ENCODE measurements around the gene RRP7A. TPM values are rescaled to one million over a fixed set of nuclear protein-coding genes. Genes with fewer than 3 reads are reported as not detected.
A peak's percentile ranks its signal among the peaks of the same experiment; 100 is the strongest.
"Not testable (repeated sequence)": the region's sequence is repeated elsewhere in the genome, so short reads cannot be mapped to it uniquely, and the experiment has no call there.

The RRP7A gene
- total RNA-seq, 1 experiment from 2014 or later = 50.2 TPM

DNA sequence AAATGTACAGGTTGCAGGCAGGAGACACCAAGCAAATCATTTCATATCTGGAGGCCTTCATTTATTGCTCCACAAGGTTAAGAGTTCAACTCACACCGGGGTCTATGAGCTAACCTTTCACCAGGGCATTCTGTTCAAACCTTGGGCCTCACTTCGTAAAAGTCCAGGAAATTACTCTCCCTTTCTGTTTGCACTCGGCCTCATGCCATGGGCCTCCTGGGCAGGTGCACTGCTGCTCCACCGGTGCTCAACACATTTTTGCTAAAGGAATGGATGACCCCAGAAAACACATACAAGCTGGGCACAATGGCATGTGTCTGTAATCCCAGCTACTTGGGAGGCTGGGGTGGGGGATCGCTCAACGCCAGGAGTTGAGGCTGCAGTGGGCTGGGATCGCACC, 16.6 kb upstream of the RRP7A start:
- H3K79me2 ChIP-seq (ENCODE audit: low read length) = no peaks in the 10 kb centered on the region
- peaks cover 7% of the 10 kb centered on the region; the same call in 1 of the 2 replicates for H3K4me1 ChIP-seq (ENCODE audit: insufficient read depth, low read length)
- ATAC-seq (no peak), DNase-seq (no peak)
- H3K27me3 ChIP-seq (ENCODE audit: low read length) = no peaks in the 10 kb centered on the region
- H2AFZ ChIP-seq (ENCODE audit: low read length) = no peak overlapping the region
- H4K20me1 ChIP-seq (ENCODE audit: low read length) = no peaks in the 10 kb centered on the region
- no peak for TF ChIP-seq EZH2 (IDR thresholded peaks at IDR 0.05; ENCODE audit: low read length, unreplicated experiment)
- TF ChIP-seq EZH2phosphoT487 (IDR thresholded peaks at IDR 0.05; ENCODE audit: borderline replicate concordance, low read length) = no peak
- TF ChIP-seq, protein P1, sequence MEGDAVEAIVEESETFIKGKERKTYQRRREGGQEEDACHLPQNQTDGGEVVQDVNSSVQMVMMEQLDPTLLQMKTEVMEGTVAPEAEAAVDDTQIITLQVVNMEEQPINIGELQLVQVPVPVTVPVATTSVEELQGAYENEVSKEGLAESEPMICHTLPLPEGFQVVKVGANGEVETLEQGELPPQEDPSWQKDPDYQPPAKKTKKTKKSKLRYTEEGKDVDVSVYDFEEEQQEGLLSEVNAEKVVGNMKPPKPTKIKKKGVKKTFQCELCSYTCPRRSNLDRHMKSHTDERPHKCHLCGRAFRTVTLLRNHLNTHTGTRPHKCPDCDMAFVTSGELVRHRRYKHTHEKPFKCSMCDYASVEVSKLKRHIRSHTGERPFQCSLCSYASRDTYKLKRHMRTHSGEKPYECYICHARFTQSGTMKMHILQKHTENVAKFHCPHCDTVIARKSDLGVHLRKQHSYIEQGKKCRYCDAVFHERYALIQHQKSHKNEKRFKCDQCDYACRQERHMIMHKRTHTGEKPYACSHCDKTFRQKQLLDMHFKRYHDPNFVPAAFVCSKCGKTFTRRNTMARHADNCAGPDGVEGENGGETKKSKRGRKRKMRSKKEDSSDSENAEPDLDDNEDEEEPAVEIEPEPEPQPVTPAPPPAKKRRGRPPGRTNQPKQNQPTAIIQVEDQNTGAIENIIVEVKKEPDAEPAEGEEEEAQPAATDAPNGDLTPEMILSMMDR (conservative IDR thresholded peaks at IDR 0.05; ENCODE audit: low read depth, low read length) = no peak
- CTCF ChIA-PET = no interaction called here
- BruUV-seq (replicated peaks) = no TSS peak
- H3K4me3 ChIP-seq (ENCODE audit: low read length) = no peak overlapping the region
- H3K9me3 ChIP-seq (ENCODE audit: low read length) = no peaks in the 10 kb centered on the region
- intact Hi-C loops (cut with micrococcal nuclease) = no loop called here
- H3F3A ChIP-seq (ENCODE audit: low read length, unreplicated experiment) = no peaks in the 10 kb centered on the region
- H3K9ac ChIP-seq (ENCODE audit: low read length) = no peak overlapping the region
- no peak overlapping the region for H3K4me2 ChIP-seq (ENCODE audit: low read length)
- no peaks in the 10 kb centered on the region for H3K36me3 ChIP-seq (ENCODE audit: low read depth, low read length)
- no peaks in the 10 kb centered on the region for H3K9me2 ChIP-seq (replicated peaks; ENCODE audit: low read length)
- POLR2A ChIA-PET (ENCODE audit: unreplicated experiment) = no interaction called here
- H3K27ac ChIP-seq (ENCODE audit: low read length) = no peak overlapping the region

DNA sequence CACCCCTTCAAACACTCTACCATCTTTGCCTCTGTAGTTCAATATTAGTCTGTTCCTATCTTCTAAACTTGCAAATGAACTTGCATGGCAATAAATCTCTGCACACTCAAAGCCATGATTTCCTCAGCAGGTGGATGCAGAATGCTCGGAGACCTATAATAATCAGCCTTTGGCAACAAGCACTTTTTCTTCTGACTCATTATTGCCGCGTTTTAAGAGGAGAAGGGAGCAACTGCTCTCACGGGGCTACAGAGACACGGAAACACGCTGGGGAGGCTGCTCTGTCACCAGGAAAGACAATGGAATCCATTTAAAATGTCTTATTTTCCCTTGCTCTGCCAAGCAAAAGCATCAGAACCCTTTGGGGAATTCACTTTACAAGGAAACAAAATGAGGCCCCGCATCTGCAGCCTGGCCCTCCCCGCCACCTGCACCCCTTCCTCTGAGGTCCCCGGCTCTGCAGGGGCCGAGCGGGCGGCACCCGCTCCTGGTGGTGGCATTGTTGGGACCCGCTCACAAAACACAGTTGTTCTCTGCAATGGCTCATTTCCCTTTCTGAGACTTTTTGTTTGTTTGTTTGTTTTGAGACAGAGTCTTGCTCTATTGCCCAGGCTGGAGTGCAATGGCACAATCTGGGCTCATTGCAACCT, 15.6 kb upstream of the RRP7A start:
- H3K4me2 ChIP-seq (ENCODE audit: low read length); H3K9me2 ChIP-seq (replicated peaks; ENCODE audit: low read length); H2AFZ ChIP-seq (ENCODE audit: low read length); H3K36me3 ChIP-seq (ENCODE audit: low read depth, low read length); BruUV-seq (replicated peaks); DNase-seq; H4K20me1 ChIP-seq (ENCODE audit: low read length); H3K9ac ChIP-seq (ENCODE audit: low read length); H3K4me1 ChIP-seq (ENCODE audit: insufficient read depth, low read length); H3F3A ChIP-seq (ENCODE audit: low read length, unreplicated experiment); H3K4me3 ChIP-seq (ENCODE audit: low read length); H3K27me3 ChIP-seq (ENCODE audit: low read length); CTCF ChIA-PET; H3K27ac ChIP-seq (ENCODE audit: low read length); POLR2A ChIA-PET (ENCODE audit: unreplicated experiment); ATAC-seq; H3K79me2 ChIP-seq (ENCODE audit: low read length); intact Hi-C loops (cut with micrococcal nuclease); H3K9me3 ChIP-seq (ENCODE audit: low read length): not testable (repeated sequence)

DNA sequence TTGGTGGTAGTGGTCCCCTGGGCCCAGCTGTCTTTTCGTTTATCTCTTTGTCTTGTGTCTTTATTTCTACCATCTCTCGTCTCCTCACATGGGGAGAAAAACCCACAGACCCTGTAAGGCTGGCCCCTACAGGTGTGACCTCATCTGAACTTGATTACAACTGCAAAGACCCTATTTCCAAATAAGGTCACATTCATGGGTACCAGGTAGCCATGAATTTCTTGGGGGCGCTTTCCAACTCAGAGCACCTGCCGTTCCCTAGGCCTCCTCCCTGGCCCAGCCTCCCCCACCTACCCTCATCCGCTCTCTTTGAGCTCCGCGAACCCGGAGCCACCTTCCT, 14.0 kb upstream of the RRP7A start:
- intact Hi-C loops (cut with micrococcal nuclease) = no loop called here
- H3K27ac ChIP-seq (ENCODE audit: low read length) = no peak overlapping the region
- H3K9ac ChIP-seq (ENCODE audit: low read length) = no peak overlapping the region
- TF ChIP-seq EZH2phosphoT487 (IDR thresholded peaks at IDR 0.05; ENCODE audit: borderline replicate concordance, low read length) = no peak
- TF ChIP-seq EZH2 (IDR thresholded peaks at IDR 0.05; ENCODE audit: low read length, unreplicated experiment) = no peak
- TF ChIP-seq, protein P1 (conservative IDR thresholded peaks at IDR 0.05; ENCODE audit: low read depth, low read length) = no peak
- ATAC-seq (no peak), DNase-seq (no peak)
- no peaks in the 10 kb centered on the region for H3K79me2 ChIP-seq (ENCODE audit: low read length)
- peaks cover 7% of the 10 kb centered on the region; the same call in 1 of the 2 replicates for H3K4me1 ChIP-seq (ENCODE audit: insufficient read depth, low read length)
- no peaks in the 10 kb centered on the region for H3K9me2 ChIP-seq (replicated peaks; ENCODE audit: low read length)
- H3K9me3 ChIP-seq (ENCODE audit: low read length) = no peaks in the 10 kb centered on the region
- no peaks in the 10 kb centered on the region for H3F3A ChIP-seq (ENCODE audit: low read length, unreplicated experiment)
- no peak overlapping the region for H2AFZ ChIP-seq (ENCODE audit: low read length)
- POLR2A ChIA-PET (ENCODE audit: unreplicated experiment) = no interaction called here
- peak overlapping the region; percentile 49; the same call in 1 of the 2 replicates for H3K4me2 ChIP-seq (ENCODE audit: low read length)
- CTCF ChIA-PET = no interaction called here
- H4K20me1 ChIP-seq (ENCODE audit: low read length) = no peaks in the 10 kb centered on the region
- no peak overlapping the region for H3K4me3 ChIP-seq (ENCODE audit: low read length)
- BruUV-seq (replicated peaks) = no TSS peak
- no peaks in the 10 kb centered on the region for H3K36me3 ChIP-seq (ENCODE audit: low read depth, low read length)
- no peaks in the 10 kb centered on the region for H3K27me3 ChIP-seq (ENCODE audit: low read length)

DNA sequence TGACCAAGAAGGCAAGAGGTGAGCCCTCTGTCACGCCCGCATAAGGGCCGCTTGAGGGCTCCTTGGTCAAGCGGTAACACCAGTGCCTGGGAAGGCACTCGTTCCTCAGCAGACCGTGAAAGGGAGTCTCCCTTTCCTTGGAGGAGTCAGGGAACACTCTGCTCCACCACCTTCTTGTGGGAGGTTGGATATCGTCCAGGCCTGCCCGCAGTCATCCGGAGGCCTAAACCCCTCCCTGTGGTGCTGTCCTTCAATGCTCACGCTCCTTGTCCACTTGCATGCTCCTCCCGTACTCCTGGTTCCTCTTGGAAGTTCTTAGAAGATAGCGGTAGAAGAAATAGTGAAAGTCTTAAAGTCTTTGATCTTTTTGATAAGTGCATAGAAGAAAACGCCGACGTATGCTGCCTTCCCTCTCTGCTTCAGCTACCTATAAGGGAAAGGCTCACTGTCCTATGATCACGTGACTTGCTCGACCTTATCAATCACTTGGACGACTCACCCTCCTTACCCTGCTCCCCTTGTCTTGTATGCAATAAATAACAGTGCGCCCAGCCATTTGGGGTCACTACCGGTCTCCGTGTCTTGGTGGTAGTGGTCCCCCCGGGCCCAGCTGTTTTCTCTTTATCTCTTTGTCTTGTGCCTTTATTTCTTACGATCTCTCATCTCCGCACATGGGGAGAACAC, 11.9 kb upstream of the RRP7A start:
- ATAC-seq; DNase-seq; H3K27ac ChIP-seq (ENCODE audit: low read length); H3K9ac ChIP-seq (ENCODE audit: low read length); H3K4me2 ChIP-seq (ENCODE audit: low read length); POLR2A ChIA-PET (ENCODE audit: unreplicated experiment); intact Hi-C loops (cut with micrococcal nuclease); H3K36me3 ChIP-seq (ENCODE audit: low read depth, low read length); H2AFZ ChIP-seq (ENCODE audit: low read length); H3K79me2 ChIP-seq (ENCODE audit: low read length); H4K20me1 ChIP-seq (ENCODE audit: low read length); H3F3A ChIP-seq (ENCODE audit: low read length, unreplicated experiment); H3K4me1 ChIP-seq (ENCODE audit: insufficient read depth, low read length); CTCF ChIA-PET; H3K4me3 ChIP-seq (ENCODE audit: low read length); H3K9me3 ChIP-seq (ENCODE audit: low read length); BruUV-seq (replicated peaks); H3K27me3 ChIP-seq (ENCODE audit: low read length); H3K9me2 ChIP-seq (replicated peaks; ENCODE audit: low read length): not testable (repeated sequence)

DNA sequence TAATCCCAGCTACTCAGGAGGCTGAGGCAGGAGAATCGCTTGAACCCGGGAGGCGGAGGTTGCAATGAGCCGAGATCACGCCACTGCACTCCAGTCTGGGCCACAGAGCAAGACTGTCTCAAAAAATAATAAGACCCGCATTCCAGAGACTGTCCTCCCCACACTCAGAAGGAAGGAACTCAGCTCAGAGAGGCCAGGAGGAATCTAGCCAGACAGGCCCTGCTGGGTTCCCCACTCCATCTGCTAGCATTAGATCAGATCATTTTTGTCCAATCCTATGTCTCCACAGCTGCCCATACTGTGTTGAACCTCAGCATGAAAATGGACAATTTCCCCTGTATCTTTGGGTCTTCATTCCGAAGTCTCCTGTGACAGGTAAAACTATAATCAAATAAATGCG, 9.8 kb upstream of the RRP7A start:
- intact Hi-C loops (cut with micrococcal nuclease); H3K9me2 ChIP-seq (replicated peaks; ENCODE audit: low read length); BruUV-seq (replicated peaks); H3K4me3 ChIP-seq (ENCODE audit: low read length); H3K9me3 ChIP-seq (ENCODE audit: low read length); CTCF ChIA-PET; H2AFZ ChIP-seq (ENCODE audit: low read length); H3K79me2 ChIP-seq (ENCODE audit: low read length); H3K9ac ChIP-seq (ENCODE audit: low read length); H3K4me2 ChIP-seq (ENCODE audit: low read length); H3K27ac ChIP-seq (ENCODE audit: low read length); POLR2A ChIA-PET (ENCODE audit: unreplicated experiment); H3K36me3 ChIP-seq (ENCODE audit: low read depth, low read length); ATAC-seq; H3K27me3 ChIP-seq (ENCODE audit: low read length); H4K20me1 ChIP-seq (ENCODE audit: low read length); H3K4me1 ChIP-seq (ENCODE audit: insufficient read depth, low read length); H3F3A ChIP-seq (ENCODE audit: low read length, unreplicated experiment): not testable (repeated sequence)
- DNase-seq = peak; percentile 32

Measured in PC-3 (cell line).